Kidney tubule cell (primary cell): ENCODE data around the gene NRP2.

Experiments
- DNase-seq: peaks from one replicate; pipeline ENCODE4 v3.0.0-alpha.2; 2018; ENCODE audit warnings: low spot score

NRP2 gene

GRCh38 chr2:205660521-205661124, 21.7 kb upstream of the NRP2 start:
- DNase-seq = peak; percentile 82

GRCh38 chr2:205661281-205661680, 21.0 kb upstream of the NRP2 start:
- no peak for DNase-seq

- no peak for DNase-seq
Observed at GRCh38 chr2:205662206-205662965, 19.9 kb upstream of the NRP2 start.

GRCh38 chr2:205665791-205666190, 16.5 kb upstream of the NRP2 start:
- DNase-seq = no peak

GRCh38 chr2:205670292-205670691, 12.0 kb upstream of the NRP2 start:
- no peak for DNase-seq

- no peak for DNase-seq
Observed at GRCh38 chr2:205673312-205673711, 9.0 kb upstream of the NRP2 start.

GRCh38 chr2:205675861-205676516, 6.3 kb upstream of the NRP2 start:
- DNase-seq = peak; percentile 81

DNA sequence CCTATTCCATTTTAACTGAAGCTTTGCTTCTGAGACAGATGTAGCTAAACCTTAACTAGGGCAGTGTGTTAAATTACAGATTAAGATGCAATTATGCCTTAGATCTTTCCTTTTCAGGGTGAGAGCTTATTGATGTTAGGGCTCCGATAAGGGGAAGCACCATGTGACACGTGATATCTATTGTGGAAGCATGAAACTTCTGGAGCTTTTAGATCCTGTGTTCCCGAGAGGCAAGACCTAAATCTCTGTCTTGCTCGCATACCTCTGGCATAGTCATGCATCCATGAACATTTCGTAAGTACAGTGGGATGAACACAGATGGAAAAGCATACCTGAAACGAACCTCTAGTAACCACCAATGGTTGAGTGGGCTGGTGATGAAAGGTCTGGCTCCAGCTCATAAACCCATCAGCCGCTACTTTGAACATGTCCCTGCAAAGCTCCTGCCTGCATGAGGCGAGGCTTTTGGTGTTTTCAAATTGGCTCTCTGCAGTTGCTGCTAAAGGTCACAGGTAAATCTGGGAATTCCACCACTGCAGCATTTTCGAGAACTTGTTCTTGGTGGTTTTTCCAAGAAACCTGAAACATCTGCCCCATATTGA, 3.7 kb upstream of the NRP2 start:
- DNase-seq = peak; percentile 73

DNA sequence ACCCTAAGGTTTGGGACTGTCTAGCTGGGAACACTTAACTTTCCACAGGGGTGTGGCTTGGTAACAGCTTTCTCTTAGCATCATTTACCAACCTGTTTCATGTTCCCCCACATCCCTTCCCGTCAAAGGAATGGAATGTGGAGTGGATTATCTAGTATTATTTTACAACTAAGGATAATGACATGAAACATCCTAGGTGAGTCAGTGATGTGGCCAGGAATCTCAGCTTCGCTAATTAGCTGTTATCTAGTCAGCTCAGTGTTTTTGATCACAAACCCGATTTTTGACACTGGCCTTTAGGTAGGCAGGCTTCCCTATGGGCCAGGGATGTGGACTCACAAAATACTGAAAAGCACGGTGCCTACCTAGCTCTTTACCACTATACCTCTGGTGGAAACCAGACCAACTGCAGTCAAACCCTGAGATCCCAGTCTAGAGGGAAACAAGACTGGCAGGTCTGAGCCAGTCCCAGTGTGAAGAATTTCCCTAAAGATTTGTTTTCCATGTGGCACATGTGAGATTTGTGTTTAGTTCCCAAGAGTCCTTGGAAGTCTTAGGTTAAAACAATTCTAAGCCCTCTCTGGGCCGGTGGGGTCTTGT, 2.8 kb upstream of the NRP2 start:
- peak; percentile 80 for DNase-seq

GRCh38 chr2:205680067-205680466, 2.2 kb upstream of the NRP2 start:
- DNase-seq = peak; percentile 87

- DNase-seq = no peak
Observed at GRCh38 chr2:205680903-205681302, 1.4 kb upstream of the NRP2 start.

DNA sequence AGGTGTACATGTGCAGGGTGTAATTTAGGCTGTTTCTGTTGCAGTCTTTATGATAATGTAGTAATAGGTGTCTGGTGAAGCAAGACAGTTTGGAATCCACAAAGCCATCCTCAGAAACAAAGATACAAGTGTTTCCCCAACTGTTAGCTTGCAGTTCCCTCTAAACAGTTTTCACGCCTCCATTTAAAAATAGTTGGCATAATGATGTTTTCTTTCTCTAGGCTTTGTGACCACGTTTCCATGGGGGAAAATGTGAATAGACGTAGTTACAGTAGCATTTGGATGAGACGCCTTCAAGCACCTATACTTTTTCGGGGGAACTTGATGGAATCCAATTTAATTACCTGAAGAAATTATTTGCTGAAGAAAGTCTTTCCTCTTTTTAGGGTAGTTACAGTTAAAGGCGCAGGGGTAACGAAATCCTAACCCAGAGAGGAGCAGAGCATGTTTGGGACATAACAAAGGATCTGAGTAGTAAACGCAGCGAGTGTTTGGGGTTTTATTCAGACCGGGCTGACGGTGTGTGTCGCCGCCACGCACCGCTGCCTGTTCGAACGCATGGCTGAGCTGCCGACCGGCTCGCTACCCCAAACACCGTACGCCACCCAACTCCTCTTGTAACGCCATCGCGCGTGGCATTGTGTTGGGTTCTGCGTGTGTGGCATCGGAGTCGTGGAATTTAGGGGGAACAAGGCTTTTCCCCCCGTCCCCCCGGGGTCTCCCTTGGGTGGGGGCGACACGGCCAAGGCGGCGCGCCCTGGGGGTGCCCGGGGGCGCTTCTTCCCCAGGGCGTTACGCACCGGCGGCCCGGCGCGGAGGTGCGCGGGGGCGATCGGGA, 681 bp upstream of the NRP2 start:
- DNase-seq = peak; percentile 70

- DNase-seq = peak; percentile 26
Observed at GRCh38 chr2:205682971-205683501, 735 bp downstream of the NRP2 start.

DNA sequence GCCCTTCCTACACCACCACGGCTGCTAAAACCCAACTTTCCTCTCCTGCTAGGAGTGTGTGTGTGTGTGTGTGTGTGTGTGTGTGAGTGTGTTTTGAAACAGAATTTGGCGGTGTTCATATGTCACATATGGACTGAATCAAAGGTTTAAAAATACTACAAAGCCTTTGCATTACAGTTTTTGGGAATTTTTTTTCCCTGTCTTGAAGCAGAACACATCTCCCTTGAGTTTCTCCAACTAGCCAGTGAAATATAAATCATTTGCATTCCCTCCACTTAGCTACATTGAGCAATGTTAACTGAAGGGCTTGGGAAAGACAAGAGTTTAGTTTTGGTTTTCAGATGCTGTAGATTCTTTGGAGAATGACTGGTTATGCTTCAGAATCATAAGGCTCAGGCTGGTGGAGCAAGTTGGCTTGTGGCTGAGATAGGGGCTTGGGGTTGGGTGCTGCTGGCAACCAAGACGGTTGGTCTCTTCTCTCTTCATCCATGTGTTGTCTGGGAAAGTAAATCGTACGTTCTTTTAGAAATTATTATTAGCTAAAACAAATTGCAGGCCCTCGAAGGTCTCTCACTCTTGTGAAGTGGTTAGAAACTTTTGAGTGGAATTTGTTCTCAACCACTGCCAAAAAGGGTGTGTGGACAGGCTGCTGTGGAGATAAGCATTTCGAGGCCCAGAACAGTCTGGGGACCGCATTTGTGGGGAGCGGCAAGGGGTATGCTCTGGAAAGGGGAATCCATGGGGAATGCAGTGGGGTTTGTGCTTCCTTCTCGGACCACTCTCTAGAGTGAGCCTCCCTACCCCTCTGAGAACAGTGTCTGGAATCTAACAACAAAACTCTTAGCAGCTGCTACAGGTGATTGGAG, 1.4 kb downstream of the NRP2 start:
- DNase-seq = peak; percentile 24

- DNase-seq = peak; percentile 35
Observed at GRCh38 chr2:205684871-205685313, 2.6 kb downstream of the NRP2 start.

GRCh38 chr2:205685314-205686055, 3.2 kb downstream of the NRP2 start:
- peak; percentile 82 for DNase-seq

GRCh38 chr2:205686056-205686782, 3.9 kb downstream of the NRP2 start:
- DNase-seq = no peak

GRCh38 chr2:205686783-205687640, 4.7 kb downstream of the NRP2 start:
- DNase-seq = no peak
